IMR-90 (cell line): ENCODE measurements around the gene PRKCH. TPM values are rescaled to one million over a fixed set of nuclear protein-coding genes. Genes with fewer than 3 reads are reported as not detected.

ENCODE experiments used
- ATAC-seq: fragments of 200-7000 bp; cut with Tn5 transposase; 2 replicates; pipeline ENCODE4 v1.9.1; 2020; ENCODE audit warnings: low read depth, mild to moderate bottlenecking, moderate library complexity
- BruUV-seq: library from RNA; stranded (reverse); fragments of 400-500 nt; replicated peaks from 2 replicates; lab custom pipeline; 2021; lab: Mats Ljungman, UMichigan
- CTCF ChIA-PET: fragments of 300-600 bp; formaldehyde crosslinking; extraction: SDS; loops from one replicate; lab custom pipeline; 2021; ENCODE audit warnings: antibody characterized with exemption; lab: Yijun Ruan, JAX
- POLR2A ChIA-PET: fragments of 300-600 bp; sonication (Branson Sonifier 250); formaldehyde crosslinking; loops from one replicate; lab custom pipeline; 2022; ENCODE audit warnings: antibody characterized with exemption; ENCODE audit not compliant: unreplicated experiment; lab: Charles Lee
- DNase-seq: peaks from one replicate; pipeline ENCODE4 v3.0.0; 2013
- H2AFZ ChIP-seq: replicated peaks from 2 replicates; pipeline ENCODE3; 2013; ENCODE audit warnings: low read length, mild to moderate bottlenecking; ENCODE audit not compliant: poor library complexity
- H2AK5ac ChIP-seq: 2 replicates; pipeline ENCODE4 v1.6.1; 2013; ENCODE audit warnings: low read depth, low read length, inconsistent platforms
- H2AK9ac ChIP-seq: replicated peaks from 2 replicates; pipeline ENCODE3; 2013; ENCODE audit warnings: mild to moderate bottlenecking, low read depth, low read length, moderate library complexity; ENCODE audit not compliant: poor library complexity
- H2BK120ac ChIP-seq: 2 replicates; pipeline ENCODE4 v1.6.1; 2013; ENCODE audit warnings: low read depth, low read length, inconsistent platforms
- H2BK15ac ChIP-seq: 3 replicates; pipeline ENCODE4 v1.6.1; 2013; ENCODE audit warnings: low read depth, low read length, inconsistent platforms
- H2BK20ac ChIP-seq: 2 replicates; pipeline ENCODE4 v1.6.1; 2013; ENCODE audit warnings: low read depth, mild to moderate bottlenecking, inconsistent platforms, low read length, moderate library complexity
- H2BK5ac ChIP-seq: 2 replicates; pipeline ENCODE4 v1.6.1; 2013; ENCODE audit warnings: mild to moderate bottlenecking, low read depth, low read length, inconsistent platforms; ENCODE audit not compliant: poor library complexity, severe bottlenecking
- H3K14ac ChIP-seq: replicated peaks from 2 replicates; pipeline ENCODE4 v1.6.1; 2013; ENCODE audit warnings: low read depth, low read length, inconsistent platforms
- H3K18ac ChIP-seq: 2 replicates; pipeline ENCODE4 v1.6.1; 2013; ENCODE audit warnings: low read depth, low read length, control low read depth
- H3K23ac ChIP-seq: 2 replicates; pipeline ENCODE4 v1.6.1; 2013; ENCODE audit warnings: low read depth, low read length, inconsistent platforms
- H3K27ac ChIP-seq: 2 replicates; pipeline ENCODE4 v1.5.1; 2013; ENCODE audit warnings: mild to moderate bottlenecking, control low read depth, low read length; ENCODE audit not compliant: insufficient read depth
- H3K27me3 ChIP-seq: 2 replicates; pipeline ENCODE4 v1.6.1; 2013; ENCODE audit warnings: low read length; ENCODE audit not compliant: control insufficient read depth, insufficient read depth
- H3K36me3 ChIP-seq: 2 replicates; pipeline ENCODE4 v1.6.1; 2013; ENCODE audit warnings: low read length, mixed read lengths; ENCODE audit not compliant: control insufficient read depth, insufficient read depth
- H3K4ac ChIP-seq: 2 replicates; pipeline ENCODE4 v1.6.1; 2013; ENCODE audit warnings: low read depth, low read length, inconsistent platforms
- H3K4me1 ChIP-seq: 2 replicates; pipeline ENCODE4 v1.6.1; 2013; ENCODE audit warnings: low read length, mixed read lengths; ENCODE audit not compliant: control insufficient read depth, insufficient read depth
- H3K4me2 ChIP-seq: 2 replicates; pipeline ENCODE4 v1.6.1; 2013; ENCODE audit warnings: low read depth, mild to moderate bottlenecking, control low read depth, low read length, moderate library complexity
- H3K4me3 ChIP-seq: 2 replicates; pipeline ENCODE4 v1.5.1; 2013; ENCODE audit warnings: low read depth, mild to moderate bottlenecking, control low read depth, low read length, moderate library complexity; ENCODE audit not compliant: insufficient read depth
- H3K56ac ChIP-seq: 2 replicates; pipeline ENCODE4 v1.6.1; 2013; ENCODE audit warnings: low read length, inconsistent platforms; ENCODE audit not compliant: insufficient read depth; ENCODE audit errors: extremely low read depth
- H3K79me1 ChIP-seq, 2 experiments: 2 replicates each; pipeline ENCODE4 v1.6.1; 2013; ENCODE audit warnings: low read length in 2 of 2, inconsistent platforms in 1 of 2, low read depth in 1 of 2
- H3K9ac ChIP-seq: 2 replicates; pipeline ENCODE4 v1.6.1; 2013; ENCODE audit warnings: low read depth, low read length, control low read depth
- H3K9me1 ChIP-seq: 2 replicates; pipeline ENCODE4 v1.6.1; 2013; ENCODE audit warnings: low read length, inconsistent platforms; ENCODE audit not compliant: insufficient read depth
- H3K9me3 ChIP-seq: 2 replicates; pipeline ENCODE4 v1.6.1; 2013; ENCODE audit warnings: low read length; ENCODE audit not compliant: control insufficient read depth, insufficient read depth
- H4K20me1 ChIP-seq: 2 replicates; pipeline ENCODE4 v1.6.1; 2013; ENCODE audit warnings: low read length, inconsistent platforms; ENCODE audit not compliant: insufficient read depth
- H4K5ac ChIP-seq: 2 replicates; pipeline ENCODE4 v1.6.1; 2013; ENCODE audit warnings: mild to moderate bottlenecking, low read depth, low read length, control low read depth
- H4K8ac ChIP-seq, 2 experiments: 2 replicates each; pipeline ENCODE4 v1.6.1; 2013; ENCODE audit warnings: low read depth in 2 of 2, low read length in 2 of 2, control low read depth in 1 of 2, inconsistent platforms in 1 of 2
- H4K91ac ChIP-seq: 2 replicates; pipeline ENCODE4 v1.6.1; 2013; ENCODE audit warnings: low read depth, low read length, inconsistent platforms; ENCODE audit not compliant: insufficient read depth
- BHLHE40 ChIP-seq: fragments of 150-350 bp; IDR thresholded peaks from 2 replicates; pipeline ENCODE4 v1.6.1; 2016; ENCODE audit warnings: mild to moderate bottlenecking, low read depth, low read length
- CHD1 ChIP-seq: IDR thresholded peaks from 2 replicates; pipeline ENCODE4 v1.6.1; 2012; ENCODE audit warnings: low read depth, low read length, improper control_type of control experiment
- CTCF ChIP-seq: conservative IDR thresholded peaks from 2 replicates; pipeline ENCODE4 v1.5.1; 2012; ENCODE audit warnings: mild to moderate bottlenecking, low read depth, low read length, improper control_type of control experiment
- ELK1 ChIP-seq: fragments of 150-350 bp; IDR thresholded peaks from 2 replicates; pipeline ENCODE4 v1.6.1; 2016; ENCODE audit warnings: low read depth, mild to moderate bottlenecking, low read length, moderate library complexity, borderline replicate concordance
- FOS ChIP-seq: fragments of 150-350 bp; IDR thresholded peaks from 2 replicates; pipeline ENCODE4 v1.6.1; 2016; ENCODE audit warnings: low read depth, low read length
- MAFK ChIP-seq: IDR thresholded peaks from 2 replicates; pipeline ENCODE4 v1.6.1; 2012; ENCODE audit warnings: low read depth, low read length, improper control_type of control experiment
- MAZ ChIP-seq: IDR thresholded peaks from 2 replicates; pipeline ENCODE4 v1.6.1; 2012; ENCODE audit warnings: low read depth, mild to moderate bottlenecking, low read length, improper control_type of control experiment, moderate library complexity, borderline replicate concordance
- MXI1 ChIP-seq: IDR thresholded peaks from 2 replicates; pipeline ENCODE4 v1.6.1; 2012; ENCODE audit warnings: low read depth, mild to moderate bottlenecking, low read length, moderate library complexity, borderline replicate concordance
- NFE2L2 ChIP-seq: fragments of 150-350 bp; IDR thresholded peaks from 2 replicates; pipeline ENCODE4 v1.6.1; 2016; ENCODE audit warnings: low read depth, mild to moderate bottlenecking, low read length
- POLR2A ChIP-seq: IDR thresholded peaks from 2 replicates; pipeline ENCODE4 v1.6.1; 2012; ENCODE audit warnings: mild to moderate bottlenecking, low read depth, low read length
- RAD21 ChIP-seq: IDR thresholded peaks from 2 replicates; pipeline ENCODE4 v1.6.1; 2012; ENCODE audit warnings: low read length, improper control_type of control experiment
- RCOR1 ChIP-seq: IDR thresholded peaks from 2 replicates; pipeline ENCODE4 v1.6.1; 2012; ENCODE audit warnings: mild to moderate bottlenecking, low read length, improper control_type of control experiment; ENCODE audit not compliant: insufficient replicate concordance
- RFX5 ChIP-seq: IDR thresholded peaks from 2 replicates; pipeline ENCODE4 v1.8.0; 2012; ENCODE audit warnings: low read depth, mild to moderate bottlenecking, low read length, moderate library complexity
- SMC3 ChIP-seq: fragments of 150-350 bp; IDR thresholded peaks from 2 replicates; pipeline ENCODE4 v1.6.1; 2016; ENCODE audit warnings: low read depth, mild to moderate bottlenecking, antibody characterized with exemption, low read length, moderate library complexity
- dilution Hi-C: fragments of 300-500 bp; cut with HindIII; formaldehyde crosslinking; loops from one replicate; pipeline ENCODE4 v1.14.3; 2018; ENCODE audit warnings: low sequenced_read_pairs; ENCODE audit not compliant: unreplicated experiment
- in situ Hi-C: fragments of 300-500 bp; cut with MboI; formaldehyde crosslinking; loops from 3 replicates; pipeline ENCODE4 v1.14.3; 2019; ENCODE audit warnings: low sequenced_read_pairs, inconsistent platforms, mixed read lengths
- intact Hi-C: fragments of 100-400 bp; cut with micrococcal nuclease; formaldehyde crosslinking; loops from 2 replicates; pipeline ENCODE4 v1.10.0; 2022
- polyA plus RNA-seq, 3 experiments: library from polyadenylated mRNA; depleted of rRNA; stranded (reverse); fragments of >200 nt; gene quantifications; 2 replicates each; pipeline ENCODE4 v1.2.3, GENCODE V29; 2012; ENCODE audit warnings: low replicate concordance in 1 of 3
- total RNA-seq: library from RNA; depleted of rRNA; stranded (reverse); fragments of >200 nt; gene quantifications from 2 replicates; pipeline ENCODE4 v1.2.3, GENCODE V29; 2012

The PRKCH gene
- total and polyA plus RNA-seq, 2 of the 4 experiments (the other 2 are of a cell fraction) = 1.6 to 2.3 TPM

DNA sequence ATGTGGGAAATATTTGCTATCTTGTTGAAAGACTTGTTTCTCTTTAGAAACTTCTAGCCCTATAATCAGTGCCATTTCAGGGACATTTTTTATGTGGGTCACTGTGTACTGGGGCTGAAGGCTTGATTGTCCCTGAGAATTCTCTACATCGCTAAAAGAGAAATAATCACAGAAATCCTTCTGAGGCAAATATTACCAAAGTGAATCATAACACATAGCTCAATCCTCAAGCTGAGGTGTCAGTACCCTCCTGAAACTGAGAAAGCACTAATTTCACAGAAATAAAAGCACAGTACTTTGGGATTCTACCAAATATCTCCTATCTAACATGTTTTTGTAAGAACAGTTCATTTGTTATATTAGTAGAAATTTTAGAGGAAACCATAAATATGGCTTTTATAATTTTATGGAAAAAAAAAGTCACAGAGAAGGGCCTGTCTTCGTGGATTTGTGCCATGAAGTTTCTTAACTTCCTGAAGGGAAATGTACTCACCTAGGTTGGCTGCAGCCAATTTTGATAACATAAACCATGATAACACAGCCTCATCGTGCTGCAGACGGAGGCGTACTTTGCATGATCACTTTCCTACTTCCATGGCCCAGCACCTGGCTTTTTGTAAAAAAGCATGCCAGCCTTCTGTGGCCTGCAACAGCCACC is 210.2 kb downstream of the PRKCH start (continued):
- TF ChIP-seq MXI1 = no peak

- Histone ChIP-seq H3K36me3 (no peaks in the 10 kb centered on the region), H3K9me1 (peaks cover 25% of the 10 kb centered on the region), H3K4me2 (no peak overlapping the region), H2BK20ac (no peak overlapping the region), H3K18ac (peak overlapping the region; percentile 16; the same call in 1 of the 2 replicates), H2BK5ac (peak overlapping the region; percentile 29), H3K14ac (0 out of 2 replicates have a peak overlapping the region, but pooled peaks have one; percentile 43), H4K8ac (peak overlapping the region in 1 of 2 experiments; percentile 53; a peak in 1 of 4 replicates), H3K27ac (no peak overlapping the region), H3K4ac (no peak overlapping the region; the same call in 1 of the 2 replicates), H4K20me1 (no peaks in the 10 kb centered on the region), H3K23ac (no peak overlapping the region), H3K79me1 (peaks cover 9% of the 10 kb centered on the region in 2 experiments; a peak in 3 of 4 replicates), H2BK120ac (peak overlapping the region; percentile 31; the same call in 1 of the 2 replicates), H3K56ac (no peak overlapping the region), H2AFZ (no peak overlapping the region), H2AK5ac (no peak overlapping the region), H3K27me3 (no peaks in the 10 kb centered on the region), H2BK15ac (no peak overlapping the region), H4K5ac (no peak overlapping the region), H3K9me3 (no peaks in the 10 kb centered on the region), H4K91ac (no peak overlapping the region; the same call in 1 of the 2 replicates), H3K4me3 (no peak overlapping the region), H3K4me1 (peaks cover 38% of the 10 kb centered on the region), H3K9ac (no peak overlapping the region), H2AK9ac (no peak overlapping the region)
- intact Hi-C loops = no loop called here
- ChIA-PET POLR2A (no interaction called here), CTCF (no interaction called here)
- ATAC-seq = no peak
- BruUV-seq = no TSS peak
- dilution Hi-C loops = no loop called here
- DNase-seq = no peak
- in situ Hi-C loops = no loop called here
- no peak for TF ChIP-seq CHD1
- no peak for TF ChIP-seq MAFK
- no peak for TF ChIP-seq CTCF
- no peak for TF ChIP-seq ELK1
- TF ChIP-seq BHLHE40 = no peak
- no peak for TF ChIP-seq NFE2L2
- no peak for TF ChIP-seq SMC3
- no peak for TF ChIP-seq RFX5
- TF ChIP-seq RAD21 = no peak
- no peak for TF ChIP-seq POLR2A
- no peak for TF ChIP-seq FOS
- TF ChIP-seq MXI1 = no peak
- TF ChIP-seq MAZ = no peak
- TF ChIP-seq RCOR1 = no peak
Measured at GRCh38 chr14:61532123-61532505, 210.7 kb downstream of the PRKCH start.
